AG09319 (cell line): ENCODE data around the gene ARL11.

Experiments
- DNase-seq: peaks from one replicate; pipeline ENCODE4 v3.0.0-alpha.2; 2010; ENCODE audit warnings: low read depth; ENCODE audit errors: extremely low read depth
- TF ChIP-seq, protein P1 (sequence below): IDR thresholded peaks from 2 replicates; pipeline ENCODE4 v1.5.1; 2011; ENCODE audit warnings: low read depth, mild to moderate bottlenecking, inconsistent platforms, low read length, moderate library complexity

The ARL11 gene

DNA sequence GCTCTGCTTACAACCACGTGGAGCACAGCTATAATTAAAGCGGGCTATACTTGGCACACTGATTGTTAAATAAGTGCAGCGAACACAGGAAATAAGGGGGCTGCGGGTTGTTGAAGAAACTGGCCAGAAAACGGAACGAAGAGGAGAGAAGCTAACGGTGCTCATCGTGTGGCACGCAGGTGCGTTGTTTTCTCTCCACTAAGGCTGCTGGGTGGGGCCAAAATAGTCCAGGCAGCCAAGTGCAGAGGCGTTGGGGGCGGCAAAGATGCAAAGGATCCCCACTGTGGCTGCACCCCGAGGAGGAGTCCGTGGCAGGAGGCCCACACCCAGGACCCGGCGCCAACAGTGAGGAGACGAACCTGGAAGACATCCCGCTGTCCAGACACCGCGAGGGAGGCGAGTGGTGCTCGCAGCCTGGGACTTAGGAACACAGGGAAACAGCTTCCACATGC is 8.1 kb upstream of the ARL11 start:
- no peak for DNase-seq
- TF ChIP-seq, protein P1, sequence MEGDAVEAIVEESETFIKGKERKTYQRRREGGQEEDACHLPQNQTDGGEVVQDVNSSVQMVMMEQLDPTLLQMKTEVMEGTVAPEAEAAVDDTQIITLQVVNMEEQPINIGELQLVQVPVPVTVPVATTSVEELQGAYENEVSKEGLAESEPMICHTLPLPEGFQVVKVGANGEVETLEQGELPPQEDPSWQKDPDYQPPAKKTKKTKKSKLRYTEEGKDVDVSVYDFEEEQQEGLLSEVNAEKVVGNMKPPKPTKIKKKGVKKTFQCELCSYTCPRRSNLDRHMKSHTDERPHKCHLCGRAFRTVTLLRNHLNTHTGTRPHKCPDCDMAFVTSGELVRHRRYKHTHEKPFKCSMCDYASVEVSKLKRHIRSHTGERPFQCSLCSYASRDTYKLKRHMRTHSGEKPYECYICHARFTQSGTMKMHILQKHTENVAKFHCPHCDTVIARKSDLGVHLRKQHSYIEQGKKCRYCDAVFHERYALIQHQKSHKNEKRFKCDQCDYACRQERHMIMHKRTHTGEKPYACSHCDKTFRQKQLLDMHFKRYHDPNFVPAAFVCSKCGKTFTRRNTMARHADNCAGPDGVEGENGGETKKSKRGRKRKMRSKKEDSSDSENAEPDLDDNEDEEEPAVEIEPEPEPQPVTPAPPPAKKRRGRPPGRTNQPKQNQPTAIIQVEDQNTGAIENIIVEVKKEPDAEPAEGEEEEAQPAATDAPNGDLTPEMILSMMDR, result no peak

DNA sequence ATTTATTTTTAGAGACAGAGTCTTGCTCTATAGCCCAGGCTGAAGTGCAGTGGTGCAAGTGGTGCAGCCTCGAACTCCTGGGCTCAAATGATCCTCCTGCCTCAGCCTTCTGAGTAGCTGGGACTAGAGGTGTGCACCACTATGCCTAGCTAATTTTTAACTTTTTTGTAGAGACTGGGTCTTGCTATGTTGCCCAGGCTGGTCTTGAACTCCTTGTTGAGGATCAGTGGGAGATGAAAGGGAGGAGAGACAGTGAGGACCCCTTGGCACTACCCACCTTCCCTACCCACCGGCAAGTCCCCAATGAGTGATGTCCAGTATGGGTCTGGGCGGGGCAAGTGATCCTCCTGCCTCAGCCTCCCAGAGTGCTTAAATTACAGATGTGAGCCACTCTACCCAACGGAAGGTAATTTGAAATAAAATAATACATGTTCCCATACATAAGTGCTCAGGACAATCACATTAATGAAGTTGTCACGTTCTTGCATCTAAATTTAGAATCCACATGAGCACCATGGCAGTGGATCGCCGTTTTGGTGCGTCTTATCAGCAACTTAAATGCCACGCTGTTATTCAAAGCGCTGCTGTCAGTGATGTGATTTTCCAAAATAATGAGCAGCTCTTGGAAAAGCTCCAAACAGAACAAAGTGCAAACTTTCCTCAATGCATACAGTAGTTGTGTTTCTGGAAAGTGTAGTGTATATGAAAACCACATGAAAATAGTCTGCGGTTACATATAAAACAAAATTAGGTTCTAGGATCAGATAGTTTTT is 5.9 kb upstream of the ARL11 start:
- no peak for DNase-seq

DNA sequence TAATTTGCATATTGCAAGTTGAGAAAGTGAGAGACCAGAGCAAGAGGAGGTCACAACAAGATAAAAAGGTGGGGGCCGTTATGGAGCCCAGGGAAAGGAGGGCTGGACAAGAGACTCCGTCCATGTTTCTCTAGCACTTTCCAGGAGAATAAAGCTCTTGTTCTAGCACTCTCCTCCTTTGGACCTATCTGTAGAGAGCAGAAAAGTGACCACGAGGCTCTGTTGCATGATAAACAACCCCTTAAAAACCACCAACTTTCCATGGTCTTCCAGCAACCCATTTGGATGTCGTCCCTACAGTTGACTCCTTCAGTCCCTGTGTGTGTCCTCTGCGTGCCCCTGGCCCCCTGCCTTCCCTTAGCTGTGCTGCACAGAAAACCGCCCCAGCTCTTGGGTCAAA is 4.1 kb upstream of the ARL11 start:
- no peak for DNase-seq
- TF ChIP-seq, protein P1, result no peak

More for the DNA sequence above, 5.9 kb upstream of the ARL11 start:
- TF ChIP-seq, protein P1, result no peak

DNA sequence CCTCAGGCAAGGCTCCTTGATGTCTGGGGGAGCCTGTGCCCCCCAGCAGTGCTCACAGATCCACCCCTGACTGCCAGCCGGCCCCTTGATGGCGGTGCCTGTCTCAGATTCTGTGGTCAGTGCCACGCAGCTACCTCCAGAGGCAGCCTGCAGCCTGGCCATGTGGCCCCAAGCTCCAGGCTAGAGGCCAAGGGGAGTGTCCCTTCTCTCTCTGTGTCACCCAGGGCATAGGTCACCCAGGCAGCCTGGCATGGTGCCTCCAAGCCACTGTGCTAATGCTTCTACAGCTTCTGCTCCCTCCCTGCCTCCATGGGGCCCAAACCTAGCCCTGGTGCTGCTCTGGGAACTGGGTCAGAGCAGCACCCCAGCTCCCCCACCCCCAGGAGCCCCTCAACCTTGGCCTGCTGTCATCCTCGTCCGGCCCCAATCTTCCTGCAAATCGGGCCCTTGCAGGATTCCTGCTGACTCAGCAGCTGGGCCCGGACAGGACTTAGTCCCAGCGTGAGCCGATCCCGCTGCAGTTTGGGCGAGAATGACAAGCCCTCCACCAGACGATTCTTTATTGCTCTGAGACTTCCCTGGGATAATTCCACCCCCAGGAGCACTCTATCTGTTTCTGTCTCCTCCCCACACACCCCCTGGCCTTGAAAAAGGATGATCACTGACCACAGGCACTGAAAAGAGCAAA is 2.8 kb upstream of the ARL11 start:
- DNase-seq, result no peak
- TF ChIP-seq, protein P1, result no peak

DNA sequence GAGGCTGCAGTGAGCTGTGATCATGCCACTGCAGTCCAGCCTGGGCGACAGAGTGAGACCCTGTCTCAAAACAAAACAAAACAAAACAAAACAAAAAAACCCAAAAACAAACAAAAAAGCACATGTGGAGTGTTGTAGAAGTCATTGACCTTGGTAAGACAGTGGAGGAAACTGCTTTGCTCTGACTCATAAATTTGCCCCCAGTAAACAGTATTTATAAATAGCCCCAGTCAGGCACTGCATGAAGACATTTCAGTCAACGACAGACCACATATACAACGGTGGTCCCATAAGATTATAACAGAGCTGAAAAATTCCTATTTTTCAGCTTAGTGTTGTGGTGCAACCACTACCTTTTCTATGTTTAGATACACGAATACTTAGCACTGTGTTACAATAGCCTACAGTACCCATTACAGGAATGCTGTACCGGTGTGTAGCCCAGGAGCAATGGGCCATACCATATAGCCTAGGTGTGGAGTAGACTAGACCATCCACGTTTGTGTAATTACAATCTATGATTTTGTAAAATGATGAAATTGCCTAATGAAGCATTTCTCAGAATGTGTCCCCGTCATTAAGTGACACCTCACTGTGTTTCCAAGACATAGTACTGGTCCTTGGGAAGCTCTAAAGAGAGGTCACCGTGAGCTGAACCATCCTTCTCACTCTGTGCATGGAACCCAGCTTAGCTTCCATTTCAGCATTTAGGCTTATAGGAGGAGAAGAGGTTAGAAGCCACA is 1.1 kb downstream of the ARL11 start:
- no peak for DNase-seq
- TF ChIP-seq, protein P1, result no peak

DNA sequence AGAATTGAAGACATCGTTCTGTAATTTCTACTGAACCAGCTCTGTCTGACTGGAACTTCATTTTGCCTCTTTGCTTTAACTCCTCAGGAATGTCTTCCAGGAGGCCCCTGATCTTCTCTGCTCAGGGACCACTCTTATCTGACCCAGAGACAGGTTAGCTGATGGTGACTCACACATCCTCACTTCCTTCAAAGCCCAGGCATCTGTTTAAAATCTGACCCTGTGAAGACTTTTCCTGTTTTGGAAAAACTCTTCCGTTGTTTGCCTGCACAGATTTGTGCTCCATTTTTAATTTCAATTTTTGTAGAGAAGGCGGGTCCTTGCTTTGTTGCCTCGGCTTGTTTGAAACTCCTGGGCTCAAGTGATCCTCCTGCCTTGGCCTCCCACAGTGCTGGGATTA is 1.6 kb downstream of the ARL11 start:
- TF ChIP-seq, protein P1, result no peak
- no peak for DNase-seq
